Left ventricle myocardium inferior (tissue), 1 donor: ENCODE measurements around the gene TOGARAM1. TPM values are rescaled to one million over a fixed set of nuclear protein-coding genes. Genes with fewer than 3 reads are reported as not detected.
A peak's percentile ranks its signal among the peaks of the same experiment; 100 is the strongest.

Experiments used
- DNase-seq: peaks from one replicate; pipeline ENCODE4 v3.0.0-alpha.2; 2020
- H3K27ac ChIP-seq: fragments of 200-600 bp; replicated peaks from 2 replicates; pipeline ENCODE4 v1.8.0; 2021
- H3K27me3 ChIP-seq: fragments of 200-600 bp; 2 replicates; pipeline ENCODE4 v1.8.0; 2021; ENCODE audit warnings: low read depth
- H3K36me3 ChIP-seq: fragments of 200-600 bp; 2 replicates; pipeline ENCODE4 v1.8.0; 2021
- H3K4me1 ChIP-seq: fragments of 200-600 bp; 2 replicates; pipeline ENCODE4 v1.8.0; 2021
- H3K4me3 ChIP-seq: fragments of 200-600 bp; 2 replicates; pipeline ENCODE4 v1.8.0; 2021; ENCODE audit warnings: mild to moderate bottlenecking, moderate library complexity
- H3K9me3 ChIP-seq: fragments of 200-600 bp; replicated peaks from 2 replicates; pipeline ENCODE4 v1.8.0; 2021
- CTCF ChIP-seq: fragments of 200-600 bp; IDR thresholded peaks from 2 replicates; pipeline ENCODE4 v1.8.0; 2021; ENCODE audit warnings: antibody characterized with exemption, mild to moderate bottlenecking, borderline replicate concordance
- intact Hi-C: fragments of 100-400 bp; cut with micrococcal nuclease; formaldehyde crosslinking; loops from one replicate; pipeline ENCODE4 v1.11.0; 2022
- total RNA-seq: library from RNA; stranded (reverse); fragmentation: NEBNext Ultra II Directional; extraction: Animal tissue kit (Norgen Biotek cat#: 25700); gene quantifications from one replicate; pipeline ENCODE4 v1.2.1, GENCODE V29; 2021
- donor health status: DM: no; HTN: yes; CAD: no; lungs with severe emphysema.

TOGARAM1 gene
- total RNA-seq, 1 donor from 2014 or later, result 21.6 TPM

GRCh38 chr14:45083617-45083975, 121.6 kb downstream of the TOGARAM1 start:
- TF ChIP-seq CTCF, result no peak
- Histone ChIP-seq H3K27me3 (no peaks in the 10 kb centered on the region), H3K4me1 (peaks cover 51% of the 10 kb centered on the region), H3K27ac (peak overlapping the region; percentile 84), H3K4me3 (peak overlapping the region; percentile 75), H3K36me3 (no peaks in the 10 kb centered on the region), H3K9me3 (no peaks in the 10 kb centered on the region)
- no peak for DNase-seq
- intact Hi-C loops, result no loop called here

- peak; percentile 95 for DNase-seq
- Histone ChIP-seq H3K27me3 (no peaks in the 10 kb centered on the region), H3K9me3 (no peaks in the 10 kb centered on the region), H3K4me3 (peak within 1 kb of the TSS; percentile 75), H3K4me1 (peaks cover 54% of the 10 kb centered on the region), H3K36me3 (no peaks in the 10 kb centered on the region), H3K27ac (peak within 1 kb of the TSS; percentile 84)
- intact Hi-C loops, result no loop called here
- TF ChIP-seq CTCF, result no peak
Measured at GRCh38 chr14:45083976-45084722, 122.2 kb downstream of the TOGARAM1 start, which contains the start of gene PRPF39. TSS of gene PRPF39 (plus strand) at chr14:45084116. CDS start at chr14:45095240, 11,124 bp downstream.

- no peak for TF ChIP-seq CTCF
- peak overlapping the region; percentile 75 for H3K4me3 ChIP-seq
- DNase-seq, result no peak
- H3K9me3 ChIP-seq, result no peaks in the 10 kb centered on the region
- intact Hi-C loops, result no loop called here
- H3K36me3 ChIP-seq, result no peaks in the 10 kb centered on the region
- peaks cover 62% of the 10 kb centered on the region for H3K4me1 ChIP-seq
- H3K27ac ChIP-seq, result peak overlapping the region; percentile 84
- no peaks in the 10 kb centered on the region for H3K27me3 ChIP-seq
Measured at GRCh38 chr14:45084946-45085346, 123.0 kb downstream of the TOGARAM1 start.

- intact Hi-C loops, result no loop called here
Measured at GRCh38 chr14:45089813-45090212, 127.8 kb downstream of the TOGARAM1 start.

GRCh38 chr14:45091710-45092109, 129.7 kb downstream of the TOGARAM1 start:
- H3K27ac ChIP-seq, result no peak overlapping the region
- H3K4me3 ChIP-seq, result no peak overlapping the region
- H3K4me1 ChIP-seq, result peaks cover 45% of the 10 kb centered on the region
- intact Hi-C loops, result no loop called here
- TF ChIP-seq CTCF, result no peak
- no peaks in the 10 kb centered on the region for H3K9me3 ChIP-seq
- DNase-seq, result no peak
- no peaks in the 10 kb centered on the region for H3K27me3 ChIP-seq
- H3K36me3 ChIP-seq, result peaks cover 18% of the 10 kb centered on the region

More at GRCh38 chr14:45089813-45090212, 127.8 kb downstream of the TOGARAM1 start:
- Histone ChIP-seq H3K4me1 (peaks cover 64% of the 10 kb centered on the region), H3K9me3 (no peaks in the 10 kb centered on the region), H3K27me3 (no peaks in the 10 kb centered on the region), H3K4me3 (no peak overlapping the region), H3K36me3 (no peaks in the 10 kb centered on the region), H3K27ac (no peak overlapping the region)
- TF ChIP-seq CTCF, result no peak
- DNase-seq, result no peak
